Ishikawa (cell line): ENCODE data around the gene ATP11A.

Source experiments
- CEBPB ChIP-seq: IDR thresholded peaks from 2 replicates; pipeline ENCODE4 v1.6.1; 2012
- EP300 ChIP-seq: IDR thresholded peaks from 2 replicates; pipeline ENCODE4 v1.6.1; 2012; ENCODE audit warnings: borderline replicate concordance
- MAX ChIP-seq: IDR thresholded peaks from 2 replicates; pipeline ENCODE4 v1.6.1; 2012
- NFIC ChIP-seq: IDR thresholded peaks from 2 replicates; pipeline ENCODE4 v1.6.1; 2012
- RAD21 ChIP-seq: IDR thresholded peaks from 2 replicates; pipeline ENCODE4 v1.6.1; 2012; ENCODE audit warnings: low read depth
- REST ChIP-seq: IDR thresholded peaks from 2 replicates; pipeline ENCODE4 v1.6.1; 2012; ENCODE audit warnings: low read depth, mild to moderate bottlenecking
- TAF1 ChIP-seq: IDR thresholded peaks from 2 replicates; pipeline ENCODE4 v1.6.1; 2012; ENCODE audit warnings: low read depth, mild to moderate bottlenecking
- ZBTB7A ChIP-seq: IDR thresholded peaks from 2 replicates; pipeline ENCODE4 v1.6.1; 2012; ENCODE audit warnings: low read depth

- TF ChIP-seq REST = no peak
- no peak for TF ChIP-seq MAX
- no peak for TF ChIP-seq NFIC
- no peak for TF ChIP-seq EP300
- TF ChIP-seq TAF1 = no peak
- TF ChIP-seq CEBPB = no peak
- TF ChIP-seq RAD21 = no peak
- no peak for TF ChIP-seq ZBTB7A
Observed at GRCh38 chr13:112723771-112724170, 33.9 kb downstream of the ATP11A start.
